Measurements from ENCODE around the gene SMURF2.

DNA sequence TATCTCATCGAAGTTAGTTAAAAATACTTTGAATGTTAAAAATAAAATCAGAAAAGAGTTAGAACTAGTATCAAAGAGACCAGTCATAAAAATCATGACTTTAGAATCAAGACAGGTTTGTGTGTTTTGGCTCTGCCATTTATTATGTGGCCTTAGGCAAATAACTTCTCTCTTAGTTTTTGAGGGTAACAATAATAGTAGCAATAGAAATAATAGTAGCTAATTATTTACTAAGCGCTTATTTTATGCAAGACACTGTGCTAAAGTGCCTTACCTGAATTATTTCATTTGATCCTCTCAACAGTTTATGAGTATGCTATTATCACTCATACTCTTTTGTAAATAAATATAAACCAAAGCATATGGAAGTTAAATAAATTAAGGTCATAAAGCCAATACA, 77.0 kb downstream of the SMURF2 start:
- TF ChIP-seq EZH2phosphoT487 (IDR thresholded peaks at IDR 0.05) (no peak), EZH2 (IDR thresholded peaks at IDR 0.05) (no peak)
- TF ChIP-seq, protein P1, sequence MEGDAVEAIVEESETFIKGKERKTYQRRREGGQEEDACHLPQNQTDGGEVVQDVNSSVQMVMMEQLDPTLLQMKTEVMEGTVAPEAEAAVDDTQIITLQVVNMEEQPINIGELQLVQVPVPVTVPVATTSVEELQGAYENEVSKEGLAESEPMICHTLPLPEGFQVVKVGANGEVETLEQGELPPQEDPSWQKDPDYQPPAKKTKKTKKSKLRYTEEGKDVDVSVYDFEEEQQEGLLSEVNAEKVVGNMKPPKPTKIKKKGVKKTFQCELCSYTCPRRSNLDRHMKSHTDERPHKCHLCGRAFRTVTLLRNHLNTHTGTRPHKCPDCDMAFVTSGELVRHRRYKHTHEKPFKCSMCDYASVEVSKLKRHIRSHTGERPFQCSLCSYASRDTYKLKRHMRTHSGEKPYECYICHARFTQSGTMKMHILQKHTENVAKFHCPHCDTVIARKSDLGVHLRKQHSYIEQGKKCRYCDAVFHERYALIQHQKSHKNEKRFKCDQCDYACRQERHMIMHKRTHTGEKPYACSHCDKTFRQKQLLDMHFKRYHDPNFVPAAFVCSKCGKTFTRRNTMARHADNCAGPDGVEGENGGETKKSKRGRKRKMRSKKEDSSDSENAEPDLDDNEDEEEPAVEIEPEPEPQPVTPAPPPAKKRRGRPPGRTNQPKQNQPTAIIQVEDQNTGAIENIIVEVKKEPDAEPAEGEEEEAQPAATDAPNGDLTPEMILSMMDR (IDR thresholded peaks at IDR 0.05): no peak

Measured in neural progenitor cell (in vitro differentiated cells).